K562 (cell line): ENCODE data around the gene HEPACAM. TPM values are rescaled to one million over a fixed set of nuclear protein-coding genes. Genes with fewer than 3 reads are reported as not detected.

Experiments used
- BCLAF1 ChIP-seq, 2 experiments: fragments of 450-650 bp in 1 of 2; IDR thresholded peaks; 2 replicates each; pipeline ENCODE4 v1.6.1; 2011 to 2017; ENCODE audit warnings: low read depth in 2 of 2, antibody characterized with exemption in 1 of 2, borderline replicate concordance in 1 of 2, low read length in 1 of 2, mild to moderate bottlenecking in 1 of 2, mixed read lengths in 1 of 2; ENCODE audit not compliant: control insufficient read depth in 1 of 2
- CTBP1 ChIP-seq: fragments of 450-650 bp; IDR thresholded peaks from 2 replicates; pipeline ENCODE4 v1.6.1; 2016; ENCODE audit warnings: borderline replicate concordance
- HEY1 ChIP-seq: fragments of 250-450 bp; sonication (Bioruptor Pico); IDR thresholded peaks from 2 replicates; pipeline ENCODE4 v1.5.0; 2020; ENCODE audit warnings: mild to moderate bottlenecking, moderate library complexity, borderline replicate concordance
- LCOR ChIP-seq: sonication (generic); formaldehyde crosslinking; IDR thresholded peaks from 2 replicates; pipeline ENCODE4 v1.8.0; 2022; ENCODE audit warnings: mild to moderate bottlenecking, missing genetic modification reagents
- PKNOX1 ChIP-seq: fragments of 450-650 bp; IDR thresholded peaks from 2 replicates; pipeline ENCODE4 v1.6.1; 2016
- RFX1 ChIP-seq: fragments of 450-650 bp; IDR thresholded peaks from 2 replicates; pipeline ENCODE4 v1.6.1; 2016; ENCODE audit warnings: mild to moderate bottlenecking, moderate library complexity
- WHSC1 ChIP-seq: IDR thresholded peaks from one replicate; pipeline ENCODE4 v1.6.1; 2012; ENCODE audit warnings: low read length, control low read depth, inconsistent platforms
- ZFPM2 ChIP-seq: fragments of 250-450 bp; sonication (Bioruptor Pico); IDR thresholded peaks from 2 replicates; pipeline ENCODE4 v1.5.1; 2022; ENCODE audit warnings: mild to moderate bottlenecking
- polyA plus RNA-seq, 8 experiments: library from polyadenylated mRNA; depleted of rRNA in 4 of 8; stranded (reverse) in 5 of 8; unstranded in 3 of 8; fragments of >200 nt; fragmentation: Nextera tagmentation in 2 of 8; fragmentation: Illumina TruSeq in 1 of 8; extraction: Ambion mirVana in 2 of 8; extraction: Trizol in 1 of 8; gene quantifications; 2 replicates each; pipeline versions ENCODE4 v1.2.1 to v1.2.3, GENCODE V29; 2011 to 2014; ENCODE audit warnings: inconsistent platforms in 1 of 8, missing spikeins in 1 of 8
- total RNA-seq, 7 experiments: library from RNA; depleted of rRNA in 6 of 7; stranded (reverse); fragments of >200 nt in 6 of 7; fragmentation: Illumina TruSeq in 2 of 7; extraction: Trizol in 2 of 7; gene quantifications; 2 replicates each; pipeline versions ENCODE4 v1.2.1 to v1.2.3, GENCODE V29; 2011 to 2021; ENCODE audit warnings: low replicate concordance in 1 of 7

The HEPACAM gene
- total and polyA plus RNA-seq, 9 of the 15 experiments (the other 6 are each of a cell fraction or from before 2014, with no cell fraction given) = not detected

GRCh38 chr11:124877631-124877909 lies 58.3 kb downstream of the HEPACAM start (continued):
- TF ChIP-seq BCLAF1 (IDR thresholded peaks at IDR 0.05; ENCODE audit: borderline replicate concordance in 1 of 2, control insufficient read depth in 1 of 2, low read depth in 2 of 2, low read length in 1 of 2) (no peak), ZFPM2 (no peak), HEY1 (CRISPR knock-in tag) (no peak), WHSC1 (no peak), LCOR (CRISPR knock-in tag) (no peak), PKNOX1 (no peak), CTBP1 (no peak), RFX1 (no peak)
